Heart left ventricle (tissue), 13 donors: ENCODE results near the gene MTM1.

Experiments used
- POLR2A ChIP-seq, 2 donors: fragments of 450-650 bp; IDR thresholded peaks; one replicate each; pipeline ENCODE4 v1.6.1; 2017; ENCODE audit warnings: antibody characterized with exemption in 2 of 2, mild to moderate bottlenecking in 2 of 2, moderate library complexity in 2 of 2
- TF ChIP-seq, protein P1 (sequence below), 12 donors: fragments of 200-600 bp; sonication (generic) in 4 of 12; IDR thresholded peaks; one replicate each; pipeline versions ENCODE4 v1.5.0 to v1.8.0; 2018 to 2022; ENCODE audit warnings: antibody characterized with exemption in 12 of 12, mild to moderate bottlenecking in 5 of 12
- donor health status: ischemic (EF 13 %, LVEDD 7.1; RV severe dilation, severe dysfunction).
- donor health status: DM: no; HTN: yes; CAD: no.
- donor health status: DM: no; HTN: no; CAD: no.
- donor health status: ischemic (EF 25% LVEDD 6.9; RV normal size, moderate dysfunction).
- donor health status: ischemic (EF 25% LVEDD 5.7; RV mildly dilated, moderate dysfunction).
- donor health status: ischemic (EF 35%, LVEDD 5.7; RV mildly dilated, moderate dysfunction).
- donor health status: nonischemic (EF 11% LVEDD 7.7; RV severe dilation, severe dysfunction).
- donor health status: DM: yes; HTN: yes; CAD: no.
- donor health status: PGD.
- donor health status: ischemic (EF 29% LVEDD 5.4; RV normal size, mild dysfunction).
- donor health status: nonischemic (EF 23%, LVEDD 6.1; RV moderate dilation, normal function).

DNA sequence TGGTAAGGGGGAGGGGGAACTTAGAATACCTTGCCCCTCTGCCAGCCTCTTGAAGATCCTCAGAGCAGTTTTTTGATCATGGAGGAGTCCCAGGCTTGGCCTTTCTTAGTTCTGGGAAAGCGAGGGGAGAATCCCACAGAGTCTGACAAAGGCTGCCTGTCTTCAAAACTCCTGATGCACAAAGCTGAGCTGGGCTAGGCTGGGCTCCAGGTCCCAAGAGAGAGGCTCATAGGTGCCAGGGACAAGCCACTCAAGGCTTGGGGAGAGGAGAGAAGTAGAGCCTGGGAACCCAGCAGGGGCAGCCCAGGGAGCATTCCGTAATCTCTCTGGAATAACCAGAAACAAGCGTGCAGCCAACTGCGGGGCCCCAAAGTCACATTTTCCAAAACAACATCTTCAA, 37.0 kb upstream of the MTM1 start:
- TF ChIP-seq, protein P1, sequence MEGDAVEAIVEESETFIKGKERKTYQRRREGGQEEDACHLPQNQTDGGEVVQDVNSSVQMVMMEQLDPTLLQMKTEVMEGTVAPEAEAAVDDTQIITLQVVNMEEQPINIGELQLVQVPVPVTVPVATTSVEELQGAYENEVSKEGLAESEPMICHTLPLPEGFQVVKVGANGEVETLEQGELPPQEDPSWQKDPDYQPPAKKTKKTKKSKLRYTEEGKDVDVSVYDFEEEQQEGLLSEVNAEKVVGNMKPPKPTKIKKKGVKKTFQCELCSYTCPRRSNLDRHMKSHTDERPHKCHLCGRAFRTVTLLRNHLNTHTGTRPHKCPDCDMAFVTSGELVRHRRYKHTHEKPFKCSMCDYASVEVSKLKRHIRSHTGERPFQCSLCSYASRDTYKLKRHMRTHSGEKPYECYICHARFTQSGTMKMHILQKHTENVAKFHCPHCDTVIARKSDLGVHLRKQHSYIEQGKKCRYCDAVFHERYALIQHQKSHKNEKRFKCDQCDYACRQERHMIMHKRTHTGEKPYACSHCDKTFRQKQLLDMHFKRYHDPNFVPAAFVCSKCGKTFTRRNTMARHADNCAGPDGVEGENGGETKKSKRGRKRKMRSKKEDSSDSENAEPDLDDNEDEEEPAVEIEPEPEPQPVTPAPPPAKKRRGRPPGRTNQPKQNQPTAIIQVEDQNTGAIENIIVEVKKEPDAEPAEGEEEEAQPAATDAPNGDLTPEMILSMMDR (IDR thresholded peaks at IDR 0.05) = no peak
- TF ChIP-seq POLR2A (IDR thresholded peaks at IDR 0.05) = no peak
